Right lung (tissue), 5 donors: ENCODE measurements around the gene TBC1D24. TPM values are rescaled to one million over a fixed set of nuclear protein-coding genes. Genes with fewer than 3 reads are reported as not detected.

Experiments
- polyA plus RNA-seq, 5 donors: library from polyadenylated mRNA; unstranded; fragments of 120-200 nt; gene quantifications; one replicate each; pipeline versions ENCODE4 v1.2.1 to v1.2.3, GENCODE V29; 2013; ENCODE audit warnings: inconsistent platforms in 1 of 5, low replicate concordance in 1 of 5; ENCODE audit not compliant: insufficient read length in 5 of 5, insufficient read depth in 1 of 5

Gene TBC1D24
- polyA plus RNA-seq, 5 donors: 11.6 to 20.5 (median 17.2) TPM

Other genes starting within 250 kb of the TBC1D24 start
- 1 to 10 TPM in 1 of 5 donors, under 1 TPM in 4; 0.60 to 1.2 (median 0.77) TPM for gene DNASE1L2, start 238.7 kb upstream of the TBC1D24 start, polyA plus RNA-seq
- gene ECI1, start 223.5 kb upstream of the TBC1D24 start, polyA plus RNA-seq: 10 to 100 TPM; 37.2 to 76.1 (median 44.8) TPM
- gene RNPS1, start 207.0 kb upstream of the TBC1D24 start, polyA plus RNA-seq: 100 to 1,000 TPM; 158 to 210 (median 178) TPM
- 10 to 100 TPM in 2 of 5 donors, 1 to 10 TPM in 3; 6.8 to 16.1 (median 7.3) TPM for gene ABCA3, start 134.4 kb upstream of the TBC1D24 start, polyA plus RNA-seq
- gene CCNF, start 45.7 kb upstream of the TBC1D24 start, polyA plus RNA-seq: 10 to 100 TPM in 1 of 5 donors, 1 to 10 TPM in 4; 8.9 to 13.2 (median 9.2) TPM
- gene TEDC2, start 15.0 kb upstream of the TBC1D24 start, polyA plus RNA-seq: 10 to 100 TPM in 2 of 5 donors, 1 to 10 TPM in 3; 6.2 to 11.9 (median 8.0) TPM
- gene NTN3, start 3.8 kb upstream of the TBC1D24 start, polyA plus RNA-seq: 1 to 10 TPM; 2.4 to 6.5 (median 4.7) TPM
- 100 to 1,000 TPM in 2 of 5 donors, 10 to 100 TPM in 3; 60.5 to 158 (median 87.5) TPM for gene ATP6V0C, start 38.8 kb downstream of the TBC1D24 start, polyA plus RNA-seq
- 10 to 100 TPM; 11.1 to 20.8 (median 16.6) TPM for gene AMDHD2, start 45.2 kb downstream of the TBC1D24 start, polyA plus RNA-seq
- 1 to 10 TPM in 4 of 5 donors, under 1 TPM in 1; 0.35 to 2.6 (median 1.6) TPM for gene CEMP1, start 56.3 kb downstream of the TBC1D24 start, polyA plus RNA-seq
- 10 to 100 TPM; 35.2 to 43.4 (median 37.9) TPM for gene PDPK1, start 62.9 kb downstream of the TBC1D24 start, polyA plus RNA-seq
- gene KCTD5, start 207.4 kb downstream of the TBC1D24 start, polyA plus RNA-seq: 10 to 100 TPM; 19.0 to 25.7 (median 21.4) TPM
- gene PRSS27, start 245.1 kb downstream of the TBC1D24 start, polyA plus RNA-seq: 1 to 10 TPM; 1.7 to 3.1 (median 2.5) TPM